ENCODE measurements around the gene SYCP3.

SYCP3 gene

GRCh38 chr12:101707131-101707782, 32.0 kb downstream of the SYCP3 start:
- no peaks in the 10 kb centered on the region for H3K9me3 ChIP-seq (ENCODE audit: severe bottlenecking)
- no peak for DNase-seq
- H3K4me3 ChIP-seq (ENCODE audit: low read depth, low read length), result no peak overlapping the region
- no peak for TF ChIP-seq CTCF (IDR thresholded peaks at IDR 0.05; ENCODE audit: low read depth, low read length)
- H3K27me3 ChIP-seq (ENCODE audit: insufficient read depth, low read depth, severe bottlenecking), result no peaks in the 10 kb centered on the region
- H3K27ac ChIP-seq, result no peak overlapping the region
- H3K36me3 ChIP-seq, result no peaks in the 10 kb centered on the region

- DNase-seq, result no peak
- Histone ChIP-seq H3K36me3 (no peaks in the 10 kb centered on the region), H3K9me3 (ENCODE audit: severe bottlenecking) (no peaks in the 10 kb centered on the region), H3K27ac (no peak overlapping the region), H3K4me3 (ENCODE audit: low read depth, low read length) (no peak overlapping the region), H3K27me3 (ENCODE audit: insufficient read depth, low read depth, severe bottlenecking) (no peaks in the 10 kb centered on the region)
- no peak for TF ChIP-seq CTCF (IDR thresholded peaks at IDR 0.05; ENCODE audit: low read depth, low read length)
Observed at GRCh38 chr12:101706403-101706802, 32.9 kb downstream of the SYCP3 start.

DNA sequence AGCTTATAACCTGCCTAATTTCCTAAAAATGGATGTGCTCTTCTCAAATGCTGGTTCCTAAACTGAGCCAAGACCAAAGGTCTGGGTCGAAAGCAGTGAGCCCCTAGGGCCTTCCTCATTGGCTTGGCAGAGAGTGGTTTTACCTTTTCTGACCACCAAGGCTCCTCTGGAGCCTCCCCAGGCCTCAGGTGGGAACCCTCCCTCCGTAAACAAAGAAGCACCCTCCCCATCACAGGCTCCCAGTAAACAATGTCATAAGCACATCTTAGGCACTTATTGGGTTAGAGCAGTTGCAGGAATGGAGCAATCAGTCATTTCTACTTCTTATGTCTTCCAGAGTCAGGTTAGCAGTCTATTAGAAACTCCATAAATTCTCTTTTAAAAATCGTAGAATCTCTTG, 35.8 kb downstream of the SYCP3 start:
- Histone ChIP-seq H3K9me3 (ENCODE audit: severe bottlenecking) (no peaks in the 10 kb centered on the region), H3K36me3 (no peaks in the 10 kb centered on the region), H3K4me3 (ENCODE audit: low read depth, low read length) (no peak overlapping the region), H3K27me3 (ENCODE audit: insufficient read depth, low read depth, severe bottlenecking) (no peaks in the 10 kb centered on the region), H3K27ac (no peak overlapping the region)
- no peak for TF ChIP-seq CTCF (IDR thresholded peaks at IDR 0.05; ENCODE audit: low read depth, low read length)
- no peak for DNase-seq

- H3K4me3 ChIP-seq (ENCODE audit: low read depth, low read length), result no peak overlapping the region
- no peaks in the 10 kb centered on the region for H3K27me3 ChIP-seq (ENCODE audit: insufficient read depth, low read depth, severe bottlenecking)
- H3K27ac ChIP-seq, result no peak overlapping the region
- no peak for DNase-seq
- H3K9me3 ChIP-seq (ENCODE audit: severe bottlenecking), result no peaks in the 10 kb centered on the region
- H3K36me3 ChIP-seq, result no peaks in the 10 kb centered on the region
- no peak for TF ChIP-seq CTCF (IDR thresholded peaks at IDR 0.05; ENCODE audit: low read depth, low read length)
Observed at GRCh38 chr12:101700299-101700820, 38.9 kb downstream of the SYCP3 start.

DNA sequence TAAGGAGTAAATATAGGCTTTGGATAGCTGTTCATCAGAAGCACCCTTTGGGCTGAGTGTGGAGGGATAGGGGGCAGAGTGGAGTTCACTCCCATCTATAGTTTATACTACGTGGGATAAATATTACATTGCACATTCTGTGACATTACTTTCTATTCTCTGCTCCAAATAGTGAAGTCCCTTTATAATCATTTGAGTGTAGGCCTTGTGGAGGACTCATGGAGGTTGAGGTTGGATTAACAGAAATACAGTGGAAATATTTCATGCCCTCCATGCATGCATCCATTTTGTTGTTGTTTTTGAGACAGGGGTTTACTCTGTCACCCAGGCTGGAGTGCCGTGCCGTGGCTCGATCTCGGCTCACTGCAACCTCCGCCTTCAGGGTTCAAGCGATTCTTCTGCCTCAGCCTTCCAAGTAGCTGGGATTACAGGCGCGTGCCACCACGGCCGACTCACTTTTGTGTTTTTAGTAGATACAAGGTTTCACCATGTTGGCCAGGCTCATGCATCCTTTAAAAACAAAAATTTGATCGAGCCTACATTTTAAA, 40.4 kb downstream of the SYCP3 start:
- no peak for DNase-seq
- TF ChIP-seq CTCF (IDR thresholded peaks at IDR 0.05; ENCODE audit: low read depth, low read length), result no peak
- Histone ChIP-seq H3K9me3 (ENCODE audit: severe bottlenecking) (no peaks in the 10 kb centered on the region), H3K27ac (no peak overlapping the region), H3K27me3 (ENCODE audit: insufficient read depth, low read depth, severe bottlenecking) (no peaks in the 10 kb centered on the region), H3K4me3 (ENCODE audit: low read depth, low read length) (peak overlapping the region; percentile 71), H3K36me3 (no peaks in the 10 kb centered on the region)

All from WERI-Rb-1 (cell line).